Measurements from ENCODE around the gene ZNF814. TPM values are rescaled to one million over a fixed set of nuclear protein-coding genes. Genes with fewer than 3 reads are reported as not detected.

The ZNF814 gene
- total RNA-seq, 1 donor from 2014 or later, result 25.7 TPM

Other genes starting within 250 kb of the ZNF814 start
- gene ZSCAN4, start 220.1 kb downstream of the ZNF814 start, total RNA-seq, result not detected
- 24.5 TPM for gene ZNF551, start 207.1 kb downstream of the ZNF814 start, total RNA-seq
- gene ZNF154, start 179.8 kb downstream of the ZNF814 start, total RNA-seq, result 33.0 TPM
- 33.4 TPM for gene ZNF671, start 161.4 kb downstream of the ZNF814 start, total RNA-seq
- 53.4 TPM for gene ZNF776, start 142.2 kb downstream of the ZNF814 start, total RNA-seq
- 61.1 TPM for gene ZNF586, start 119.4 kb downstream of the ZNF814 start, total RNA-seq
- gene ZNF552, start 74.1 kb downstream of the ZNF814 start, total RNA-seq, result 9.0 TPM
- 20.8 TPM for gene ZNF587B, start 58.7 kb downstream of the ZNF814 start, total RNA-seq
- 24.9 TPM for gene ZNF587, start 39.2 kb downstream of the ZNF814 start, total RNA-seq
- 31.0 TPM for gene ZNF417, start 27.6 kb upstream of the ZNF814 start, total RNA-seq
- gene ZNF418, start 46.4 kb upstream of the ZNF814 start, total RNA-seq, result 53.4 TPM
- gene ZNF256, start 58.7 kb upstream of the ZNF814 start, total RNA-seq, result 19.6 TPM
- 0.82 TPM for gene C19orf18, start 85.5 kb upstream of the ZNF814 start, total RNA-seq
- 65.6 TPM for gene ZNF606, start 113.8 kb upstream of the ZNF814 start, total RNA-seq
- 0.82 TPM for gene ZSCAN1, start 145.0 kb upstream of the ZNF814 start, total RNA-seq
- 11.8 TPM for gene ZNF135, start 170.2 kb upstream of the ZNF814 start, total RNA-seq
- gene ZSCAN18, start 209.2 kb upstream of the ZNF814 start, total RNA-seq, result 95.0 TPM

All from frontal cortex (tissue), 1 donor.